Liver (tissue), 9 donors: ENCODE measurements around the gene RBM15. TPM values are rescaled to one million over a fixed set of nuclear protein-coding genes. Genes with fewer than 3 reads are reported as not detected.

ENCODE experiments used
- DNase-seq: peaks from one replicate; pipeline ENCODE4 v3.0.0-alpha.2; 2017; ENCODE audit warnings: low spot score
- H3K27ac ChIP-seq, 2 donors: one replicate each; pipeline ENCODE4 v1.7.0; 2013; ENCODE audit warnings: inconsistent platforms in 2 of 2, low read length in 2 of 2, control low read depth in 1 of 2, low read depth in 1 of 2, mild to moderate bottlenecking in 1 of 2
- H3K27me3 ChIP-seq, 4 donors: one replicate each; pipeline versions ENCODE4 v1.6.1 to v1.7.0; 2013; ENCODE audit warnings: low read length in 3 of 4, inconsistent platforms in 1 of 4, mild to moderate bottlenecking in 1 of 4, moderate library complexity in 1 of 4; ENCODE audit not compliant: control insufficient read depth in 4 of 4, insufficient read depth in 4 of 4
- H3K36me3 ChIP-seq, 4 donors: one replicate each; pipeline versions ENCODE4 v1.6.1 to v1.7.0; 2013; ENCODE audit warnings: low read length in 3 of 4, mild to moderate bottlenecking in 3 of 4, low read depth in 1 of 4, moderate library complexity in 1 of 4; ENCODE audit not compliant: control insufficient read depth in 4 of 4, insufficient read depth in 3 of 4
- H3K4me1 ChIP-seq, 4 donors: one replicate each; pipeline versions ENCODE4 v1.6.1 to v1.7.0; 2013; ENCODE audit warnings: low read length in 3 of 4, mild to moderate bottlenecking in 3 of 4, moderate library complexity in 1 of 4; ENCODE audit not compliant: control insufficient read depth in 4 of 4, insufficient read depth in 4 of 4
- H3K4me3 ChIP-seq, 3 donors: one replicate each; pipeline versions ENCODE4 v1.6.1 to v1.7.0; 2013; ENCODE audit warnings: low read length in 3 of 3, control low read depth in 1 of 3, low read depth in 1 of 3, mild to moderate bottlenecking in 1 of 3
- H3K9ac ChIP-seq, 2 donors: one replicate each; pipeline ENCODE4 v1.7.0; 2013; ENCODE audit warnings: low read length in 2 of 2, mild to moderate bottlenecking in 2 of 2, moderate library complexity in 2 of 2, control low read depth in 1 of 2, low read depth in 1 of 2
- H3K9me3 ChIP-seq, 4 donors: one replicate each; pipeline versions ENCODE4 v1.6.1 to v1.7.0; 2013; ENCODE audit warnings: low read length in 3 of 4; ENCODE audit not compliant: control insufficient read depth in 4 of 4
- FOXA1 ChIP-seq: IDR thresholded peaks from 2 replicates; pipeline ENCODE4 v1.6.1; 2016; ENCODE audit warnings: antibody characterized with exemption
- FOXA2 ChIP-seq: IDR thresholded peaks from 2 replicates; pipeline ENCODE4 v1.6.1; 2016; ENCODE audit warnings: antibody characterized with exemption
- GABPA ChIP-seq, 2 donors: IDR thresholded peaks in 1 of 2; conservative IDR thresholded peaks in 1 of 2; 2 replicates each; pipeline ENCODE4 v1.6.1; 2016; ENCODE audit warnings: antibody characterized with exemption in 2 of 2, mild to moderate bottlenecking in 1 of 2, moderate library complexity in 1 of 2
- HNF4A ChIP-seq, 2 donors: conservative IDR thresholded peaks; 2 replicates each; pipeline ENCODE4 v1.6.1; 2016; ENCODE audit warnings: antibody characterized with exemption in 2 of 2, mild to moderate bottlenecking in 2 of 2
- HNF4G ChIP-seq: IDR thresholded peaks from 2 replicates; pipeline ENCODE4 v1.6.1; 2016; ENCODE audit warnings: antibody characterized with exemption
- JUND ChIP-seq, 2 donors: IDR thresholded peaks; 2 replicates each; pipeline ENCODE4 v1.6.1; 2016; ENCODE audit warnings: antibody characterized with exemption in 2 of 2
- NR2F2 ChIP-seq: IDR thresholded peaks from 2 replicates; pipeline ENCODE4 v1.6.1; 2016; ENCODE audit warnings: antibody characterized with exemption
- RAD21 ChIP-seq, 2 donors: IDR thresholded peaks; 2 replicates each; pipeline ENCODE4 v1.6.1; 2016; ENCODE audit warnings: antibody characterized with exemption in 2 of 2, mild to moderate bottlenecking in 2 of 2
- SP1 ChIP-seq: IDR thresholded peaks from 2 replicates; pipeline ENCODE4 v1.6.1; 2018; ENCODE audit warnings: antibody characterized with exemption, mild to moderate bottlenecking
- TAF1 ChIP-seq: conservative IDR thresholded peaks from 2 replicates; pipeline ENCODE4 v1.6.1; 2016; ENCODE audit warnings: antibody characterized with exemption, mild to moderate bottlenecking
- YY1 ChIP-seq: IDR thresholded peaks from 2 replicates; pipeline ENCODE4 v1.6.1; 2016; ENCODE audit warnings: antibody characterized with exemption, mild to moderate bottlenecking
- WGBS: extraction: QIAGEN DNeasy Blood & Tissue Kit; methylation state at CpG from one replicate; pipeline ENCODE4 v1.1.7; 2013; 5-methylcytosine and 5-hydroxymethylcytosine counted together
- polyA plus RNA-seq, 2 donors: library from polyadenylated mRNA; stranded (reverse) in 1 of 2; unstranded in 1 of 2; fragments of 200-250 nt in 1 of 2; fragments of >200 nt in 1 of 2; fragmentation: Nextera tagmentation in 1 of 2; extraction: Ambion mirVana in 1 of 2; gene quantifications; one replicate each; pipeline versions ENCODE4 v1.2.1 to v1.2.3, GENCODE V29; 2013 to 2015
- total RNA-seq, 2 donors: library from RNA; depleted of rRNA; stranded (reverse); fragments of >200 nt; gene quantifications; one replicate each; pipeline ENCODE4 v1.2.3, GENCODE V29; 2014
- TF ChIP-seq, protein P1 (sequence below): IDR thresholded peaks from 2 replicates; pipeline ENCODE4 v1.6.1; 2016; ENCODE audit warnings: antibody characterized with exemption
- TF ChIP-seq, protein P2 (sequence below): IDR thresholded peaks from 2 replicates; pipeline ENCODE4 v1.6.1; 2016; ENCODE audit warnings: antibody characterized with exemption, mild to moderate bottlenecking
- TF ChIP-seq, protein P3 (sequence below): IDR thresholded peaks from 2 replicates; pipeline ENCODE4 v1.6.1; 2016; ENCODE audit warnings: antibody characterized with exemption
- TF ChIP-seq, protein P4 (sequence below): IDR thresholded peaks from 2 replicates; pipeline ENCODE4 v1.6.1; 2016; ENCODE audit warnings: antibody characterized with exemption
- TF ChIP-seq, protein P5 (sequence below): fragments of 150-350 bp; IDR thresholded peaks from 2 replicates; pipeline ENCODE4 v1.5.1; 2017; ENCODE audit warnings: improper control_type of control experiment, low read depth, low read length; ENCODE audit not compliant: missing input control
- donor health status: healthy.
- donor health status: healthy.
- donor health status: healthy.
- donor health status: healthy.
- donor health status: healthy.

RBM15 gene
- total and polyA plus RNA-seq, 4 donors, result 2.4 to 34.0 (median 15.0) TPM

DNA sequence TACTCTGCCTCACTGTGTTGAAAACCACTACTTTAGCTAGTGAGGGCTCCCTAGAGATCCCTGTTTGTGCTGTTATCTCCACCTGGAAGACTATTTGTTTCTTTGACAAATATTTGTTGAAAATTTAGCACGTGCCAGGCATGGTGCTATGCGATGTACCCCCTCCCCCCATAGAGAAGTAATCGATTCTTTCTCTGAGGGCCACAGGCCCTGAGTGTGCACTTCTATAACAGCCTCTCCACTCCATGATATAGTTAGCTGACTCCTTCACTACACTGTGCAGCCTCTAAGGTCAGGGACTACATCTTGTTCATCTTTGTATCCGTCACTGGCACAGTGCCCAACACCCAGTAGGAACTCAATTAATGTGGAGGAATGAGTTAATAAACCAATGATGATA is 17.3 kb upstream of the RBM15 start:
- DNase-seq, result no peak
- H3K27me3 ChIP-seq, result no peaks in the 10 kb centered on the region
- TF ChIP-seq HNF4G (no peak), NR2F2 (no peak), YY1 (no peak), TAF1 (no peak)
- TF ChIP-seq, protein P1, sequence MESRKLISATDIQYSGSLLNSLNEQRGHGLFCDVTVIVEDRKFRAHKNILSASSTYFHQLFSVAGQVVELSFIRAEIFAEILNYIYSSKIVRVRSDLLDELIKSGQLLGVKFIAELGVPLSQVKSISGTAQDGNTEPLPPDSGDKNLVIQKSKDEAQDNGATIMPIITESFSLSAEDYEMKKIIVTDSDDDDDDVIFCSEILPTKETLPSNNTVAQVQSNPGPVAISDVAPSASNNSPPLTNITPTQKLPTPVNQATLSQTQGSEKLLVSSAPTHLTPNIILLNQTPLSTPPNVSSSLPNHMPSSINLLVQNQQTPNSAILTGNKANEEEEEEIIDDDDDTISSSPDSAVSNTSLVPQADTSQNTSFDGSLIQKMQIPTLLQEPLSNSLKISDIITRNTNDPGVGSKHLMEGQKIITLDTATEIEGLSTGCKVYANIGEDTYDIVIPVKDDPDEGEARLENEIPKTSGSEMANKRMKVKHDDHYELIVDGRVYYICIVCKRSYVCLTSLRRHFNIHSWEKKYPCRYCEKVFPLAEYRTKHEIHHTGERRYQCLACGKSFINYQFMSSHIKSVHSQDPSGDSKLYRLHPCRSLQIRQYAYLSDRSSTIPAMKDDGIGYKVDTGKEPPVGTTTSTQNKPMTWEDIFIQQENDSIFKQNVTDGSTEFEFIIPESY, result no peak
- H3K9me3 ChIP-seq, result no peaks in the 10 kb centered on the region
- WGBS, result 34% methylated on average over 4 of the region's 4 CpGs
- H3K27ac ChIP-seq, result no peak overlapping the region
- no peaks in the 10 kb centered on the region for H3K4me1 ChIP-seq
- no peak overlapping the region for H3K4me3 ChIP-seq
- no peak overlapping the region for H3K9ac ChIP-seq
- H3K36me3 ChIP-seq, result no peaks in the 10 kb centered on the region

DNA sequence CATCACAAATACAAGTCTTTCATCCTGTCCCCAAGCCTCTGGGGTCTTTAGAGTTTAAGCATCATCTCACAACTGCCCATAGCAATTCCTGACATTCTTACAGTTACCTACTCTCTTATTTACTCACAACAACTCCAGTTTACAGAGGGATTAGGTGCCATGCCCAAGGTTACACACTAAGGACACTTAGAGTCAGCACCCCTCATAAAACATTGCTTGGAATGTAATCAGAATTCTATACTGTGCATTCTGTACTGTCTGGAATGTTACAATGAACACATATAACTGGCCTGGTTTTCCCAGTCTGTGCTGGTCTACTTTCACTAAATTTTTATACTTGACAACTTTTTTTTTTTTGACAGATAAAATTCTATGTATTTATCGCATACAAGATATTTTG is 14.5 kb upstream of the RBM15 start:
- no peak for TF ChIP-seq YY1
- TF ChIP-seq, protein P2, sequence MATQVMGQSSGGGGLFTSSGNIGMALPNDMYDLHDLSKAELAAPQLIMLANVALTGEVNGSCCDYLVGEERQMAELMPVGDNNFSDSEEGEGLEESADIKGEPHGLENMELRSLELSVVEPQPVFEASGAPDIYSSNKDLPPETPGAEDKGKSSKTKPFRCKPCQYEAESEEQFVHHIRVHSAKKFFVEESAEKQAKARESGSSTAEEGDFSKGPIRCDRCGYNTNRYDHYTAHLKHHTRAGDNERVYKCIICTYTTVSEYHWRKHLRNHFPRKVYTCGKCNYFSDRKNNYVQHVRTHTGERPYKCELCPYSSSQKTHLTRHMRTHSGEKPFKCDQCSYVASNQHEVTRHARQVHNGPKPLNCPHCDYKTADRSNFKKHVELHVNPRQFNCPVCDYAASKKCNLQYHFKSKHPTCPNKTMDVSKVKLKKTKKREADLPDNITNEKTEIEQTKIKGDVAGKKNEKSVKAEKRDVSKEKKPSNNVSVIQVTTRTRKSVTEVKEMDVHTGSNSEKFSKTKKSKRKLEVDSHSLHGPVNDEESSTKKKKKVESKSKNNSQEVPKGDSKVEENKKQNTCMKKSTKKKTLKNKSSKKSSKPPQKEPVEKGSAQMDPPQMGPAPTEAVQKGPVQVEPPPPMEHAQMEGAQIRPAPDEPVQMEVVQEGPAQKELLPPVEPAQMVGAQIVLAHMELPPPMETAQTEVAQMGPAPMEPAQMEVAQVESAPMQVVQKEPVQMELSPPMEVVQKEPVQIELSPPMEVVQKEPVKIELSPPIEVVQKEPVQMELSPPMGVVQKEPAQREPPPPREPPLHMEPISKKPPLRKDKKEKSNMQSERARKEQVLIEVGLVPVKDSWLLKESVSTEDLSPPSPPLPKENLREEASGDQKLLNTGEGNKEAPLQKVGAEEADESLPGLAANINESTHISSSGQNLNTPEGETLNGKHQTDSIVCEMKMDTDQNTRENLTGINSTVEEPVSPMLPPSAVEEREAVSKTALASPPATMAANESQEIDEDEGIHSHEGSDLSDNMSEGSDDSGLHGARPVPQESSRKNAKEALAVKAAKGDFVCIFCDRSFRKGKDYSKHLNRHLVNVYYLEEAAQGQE, result no peak
- TF ChIP-seq FOXA1, result no peak
- TF ChIP-seq JUND (IDR thresholded peaks at IDR 0.05), result no peak
- no peak for TF ChIP-seq HNF4G
- H3K4me1 ChIP-seq, result no peaks in the 10 kb centered on the region
- 96% methylated on average over 1 of the region's 1 CpG for WGBS
- H3K9ac ChIP-seq, result no peak overlapping the region
- no peak for DNase-seq
- H3K27ac ChIP-seq, result no peak overlapping the region
- H3K27me3 ChIP-seq, result no peaks in the 10 kb centered on the region
- no peaks in the 10 kb centered on the region for H3K36me3 ChIP-seq
- H3K9me3 ChIP-seq, result no peaks in the 10 kb centered on the region
- no peak overlapping the region for H3K4me3 ChIP-seq

DNA sequence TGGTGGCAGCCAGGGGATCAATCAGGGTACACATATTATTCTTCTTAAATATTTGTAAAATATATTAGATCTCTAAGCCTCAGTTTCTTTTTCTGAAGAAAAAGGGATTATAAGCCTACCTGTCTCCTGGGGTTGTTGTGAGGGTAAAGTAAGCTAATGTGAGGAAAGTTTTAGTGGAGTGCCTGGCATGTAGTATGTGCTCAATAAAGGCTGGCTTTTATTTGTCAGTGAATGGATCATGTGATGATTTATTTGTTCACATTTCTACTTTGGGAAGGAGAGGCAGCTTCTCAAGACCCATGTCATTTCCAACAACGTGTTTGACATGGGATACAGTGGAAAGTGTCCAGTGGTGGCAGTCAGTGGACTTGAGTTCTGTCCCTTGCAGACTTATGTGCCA is 12.4 kb upstream of the RBM15 start:
- no peak overlapping the region for H3K4me3 ChIP-seq
- no peak for DNase-seq
- H3K4me1 ChIP-seq, result no peaks in the 10 kb centered on the region
- H3K36me3 ChIP-seq, result no peaks in the 10 kb centered on the region
- no peaks in the 10 kb centered on the region for H3K9me3 ChIP-seq
- TF ChIP-seq, protein P3, sequence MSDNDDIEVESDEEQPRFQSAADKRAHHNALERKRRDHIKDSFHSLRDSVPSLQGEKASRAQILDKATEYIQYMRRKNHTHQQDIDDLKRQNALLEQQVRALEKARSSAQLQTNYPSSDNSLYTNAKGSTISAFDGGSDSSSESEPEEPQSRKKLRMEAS, result no peak
- TF ChIP-seq YY1 (no peak), HNF4A (conservative IDR thresholded peaks at IDR 0.05) (no peak), FOXA2 (no peak), NR2F2 (no peak), FOXA1 (no peak), RAD21 (IDR thresholded peaks at IDR 0.05) (no peak), GABPA (IDR thresholded peaks at IDR 0.05 in 1 of 2, conservative IDR thresholded peaks at IDR 0.05 in 1 of 2) (no peak), HNF4G (no peak), SP1 (no peak), TAF1 (no peak)
- TF ChIP-seq, protein P4, sequence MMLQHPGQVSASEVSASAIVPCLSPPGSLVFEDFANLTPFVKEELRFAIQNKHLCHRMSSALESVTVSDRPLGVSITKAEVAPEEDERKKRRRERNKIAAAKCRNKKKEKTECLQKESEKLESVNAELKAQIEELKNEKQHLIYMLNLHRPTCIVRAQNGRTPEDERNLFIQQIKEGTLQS, result no peak
- TF ChIP-seq, protein P2, result no peak
- TF ChIP-seq, protein P5, sequence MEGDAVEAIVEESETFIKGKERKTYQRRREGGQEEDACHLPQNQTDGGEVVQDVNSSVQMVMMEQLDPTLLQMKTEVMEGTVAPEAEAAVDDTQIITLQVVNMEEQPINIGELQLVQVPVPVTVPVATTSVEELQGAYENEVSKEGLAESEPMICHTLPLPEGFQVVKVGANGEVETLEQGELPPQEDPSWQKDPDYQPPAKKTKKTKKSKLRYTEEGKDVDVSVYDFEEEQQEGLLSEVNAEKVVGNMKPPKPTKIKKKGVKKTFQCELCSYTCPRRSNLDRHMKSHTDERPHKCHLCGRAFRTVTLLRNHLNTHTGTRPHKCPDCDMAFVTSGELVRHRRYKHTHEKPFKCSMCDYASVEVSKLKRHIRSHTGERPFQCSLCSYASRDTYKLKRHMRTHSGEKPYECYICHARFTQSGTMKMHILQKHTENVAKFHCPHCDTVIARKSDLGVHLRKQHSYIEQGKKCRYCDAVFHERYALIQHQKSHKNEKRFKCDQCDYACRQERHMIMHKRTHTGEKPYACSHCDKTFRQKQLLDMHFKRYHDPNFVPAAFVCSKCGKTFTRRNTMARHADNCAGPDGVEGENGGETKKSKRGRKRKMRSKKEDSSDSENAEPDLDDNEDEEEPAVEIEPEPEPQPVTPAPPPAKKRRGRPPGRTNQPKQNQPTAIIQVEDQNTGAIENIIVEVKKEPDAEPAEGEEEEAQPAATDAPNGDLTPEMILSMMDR, result no peak
- no peak overlapping the region for H3K9ac ChIP-seq
- 74% methylated on average over 1 of the region's 1 CpG for WGBS
- H3K27me3 ChIP-seq, result no peaks in the 10 kb centered on the region
- H3K27ac ChIP-seq, result no peak overlapping the region
